Suppressor macrophage treated with lipopolysaccharide for 1 hour (primary cell): ENCODE data around the gene CRTC1.
"Not testable (repeated sequence)": the region's sequence is repeated elsewhere in the genome, so short reads cannot be mapped to it uniquely, and the experiment has no call there.

ENCODE experiments used
- DNase-seq, 3 donors: peaks; one replicate each; pipeline ENCODE4 v3.0.0-alpha.2; 2020 to 2022

The CRTC1 gene

DNA sequence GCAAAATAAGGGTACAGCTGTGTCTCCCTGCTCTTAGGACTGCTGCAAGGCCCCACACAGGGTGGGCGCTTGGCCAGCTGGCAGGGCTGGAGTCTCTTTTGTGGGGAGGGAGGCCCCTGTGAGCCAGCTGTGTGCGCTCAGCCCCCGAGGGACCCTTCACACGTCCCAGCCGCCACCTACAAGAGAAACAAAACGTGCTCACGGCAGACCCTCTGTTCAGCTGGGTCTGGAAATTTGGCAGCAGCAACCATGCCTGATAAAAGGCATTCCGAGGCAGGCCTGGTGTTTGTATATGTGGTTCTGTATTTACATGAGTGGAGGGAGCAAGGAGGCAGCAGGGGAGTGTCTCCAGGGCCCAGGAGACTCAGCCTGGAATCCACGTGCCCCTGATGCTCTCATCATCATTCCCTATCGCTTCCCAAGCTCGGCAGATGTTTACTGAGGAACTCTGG, 49.7 kb downstream of the CRTC1 start:
- DNase-seq = no peak

DNA sequence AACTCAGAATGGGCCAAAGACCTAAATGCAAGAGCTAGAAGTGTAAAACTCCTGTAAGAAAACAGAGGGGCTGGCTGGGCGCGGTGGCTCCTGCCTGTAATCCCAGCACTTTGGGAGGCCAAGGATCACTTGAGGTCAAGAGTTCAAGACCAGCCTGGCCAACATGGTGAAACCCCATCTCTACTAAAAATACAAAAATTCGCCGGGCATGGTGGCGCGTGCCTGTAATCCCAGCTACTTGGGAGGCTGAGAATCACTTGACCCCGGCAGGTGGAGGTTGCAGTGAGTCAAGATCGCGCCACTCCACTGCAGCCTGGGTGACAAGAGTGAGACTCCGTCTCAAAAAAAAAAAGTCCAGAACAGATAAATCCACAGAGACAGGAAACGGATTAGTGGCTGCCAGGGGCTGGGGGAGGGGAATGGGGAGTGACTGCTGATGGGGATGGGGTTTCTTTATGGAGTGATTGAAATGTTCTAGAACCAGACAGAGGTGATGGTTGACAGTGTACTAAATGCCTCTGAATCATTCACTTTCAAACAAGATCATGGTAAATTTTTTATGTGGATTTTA, 50.4 kb downstream of the CRTC1 start:
- DNase-seq = not testable (repeated sequence)

DNA sequence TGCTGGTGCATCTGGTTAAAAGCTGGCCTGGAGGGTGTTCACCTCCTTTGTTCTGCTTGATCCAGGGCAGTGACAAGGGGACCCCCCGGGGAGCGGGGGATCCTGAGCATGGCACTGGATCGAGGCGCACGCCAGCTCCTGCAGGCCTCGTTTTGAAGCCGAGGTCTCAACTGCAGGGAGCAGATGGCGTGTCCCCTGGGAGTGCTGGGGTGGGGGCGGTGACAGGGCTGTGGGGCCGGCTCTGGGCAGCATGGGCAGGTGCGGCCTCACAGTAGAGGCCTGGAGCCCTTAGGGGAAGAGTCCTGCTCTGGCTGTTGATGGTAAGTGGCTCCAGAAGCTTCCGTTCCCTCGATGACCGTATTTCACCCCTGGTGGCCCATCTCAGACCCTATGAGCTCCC, 51.8 kb downstream of the CRTC1 start:
- no peak for DNase-seq

DNA sequence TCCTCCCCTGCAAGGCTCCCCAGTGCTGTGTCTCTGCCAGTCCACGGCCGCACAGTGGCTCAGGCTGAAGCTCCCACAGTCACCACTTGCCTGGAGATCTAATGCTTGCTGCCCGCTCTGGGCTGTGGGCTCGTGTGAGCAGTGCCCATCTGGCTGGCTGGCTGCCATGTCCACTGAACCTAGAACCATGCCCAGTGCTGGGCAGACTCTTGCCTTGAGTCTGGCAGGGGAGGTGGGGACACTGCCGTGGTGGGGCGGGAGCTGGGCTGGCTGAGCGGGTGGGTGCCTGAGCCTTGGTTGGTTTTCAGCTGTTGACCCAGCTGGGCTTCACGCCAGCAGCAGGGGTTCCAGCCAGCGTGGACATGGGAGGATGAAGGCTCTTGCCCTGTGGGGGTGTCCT, 52.3 kb downstream of the CRTC1 start:
- DNase-seq = no peak

DNA sequence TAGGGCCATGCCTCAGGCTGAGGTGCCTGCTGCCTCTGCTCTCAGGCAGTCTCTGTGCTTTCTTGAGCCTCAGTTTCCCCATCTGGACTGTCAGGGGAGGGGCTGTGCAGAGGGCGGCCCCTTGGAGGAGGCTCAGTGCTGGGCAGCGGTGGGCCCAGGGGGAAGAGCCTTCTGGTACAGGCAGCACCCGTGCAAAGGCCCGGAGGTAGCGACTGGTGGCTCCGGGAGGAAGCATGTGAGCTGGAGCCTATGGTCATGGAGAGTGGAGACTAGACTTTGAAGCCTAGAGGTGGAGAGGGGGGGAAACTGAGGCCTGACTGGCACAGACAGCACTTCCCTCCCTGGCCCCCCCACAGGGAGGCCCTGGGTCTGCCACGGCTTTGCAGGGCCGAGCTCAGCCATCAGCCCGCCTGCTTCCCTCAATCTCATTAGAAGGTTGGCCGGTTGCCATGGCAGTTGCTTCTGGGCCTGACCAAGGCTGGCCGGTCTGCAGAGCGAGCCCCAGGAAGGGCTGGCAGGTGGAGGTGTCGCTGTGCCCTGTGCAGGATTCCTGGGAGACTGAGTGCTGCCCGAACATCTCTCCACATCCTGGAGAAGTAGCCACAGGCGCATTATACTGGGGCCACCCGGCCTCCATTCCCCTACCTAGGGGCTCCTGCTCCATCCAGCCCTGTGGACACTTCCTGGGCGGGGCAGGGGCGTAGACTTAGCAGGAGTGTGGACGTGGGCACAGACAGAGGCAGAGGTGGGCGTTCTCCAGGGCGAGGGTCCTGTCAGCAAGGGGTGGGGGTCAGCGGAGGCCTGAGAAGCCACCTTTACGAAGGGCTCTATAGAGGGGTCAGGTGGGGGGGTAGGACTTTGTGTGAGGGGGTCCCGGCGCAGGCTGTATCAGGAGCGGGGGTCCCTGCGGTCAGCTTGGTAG, 53.2 kb downstream of the CRTC1 start:
- DNase-seq = no peak

GRCh38 chr19:18737337-18737953, 54.0 kb downstream of the CRTC1 start:
- no peak for DNase-seq

DNA sequence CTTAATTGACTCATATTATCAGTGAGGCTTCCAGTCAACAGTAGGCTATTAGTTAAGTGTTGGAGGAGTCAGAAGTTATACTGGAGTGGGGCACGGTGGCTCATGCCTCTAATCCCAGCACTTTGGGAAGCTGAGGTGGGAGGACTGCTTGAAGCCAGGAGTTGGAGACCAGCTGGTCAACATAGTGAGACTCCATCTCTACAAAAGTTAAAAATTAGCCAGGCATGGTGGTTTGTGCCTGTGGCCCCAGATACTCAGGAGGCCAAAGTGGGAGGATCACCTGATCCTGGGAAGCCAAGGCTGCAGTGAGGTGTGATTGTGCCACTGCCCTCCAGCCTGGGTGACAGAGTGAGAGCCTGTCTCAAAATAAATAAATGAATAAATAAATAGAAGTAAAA, 54.5 kb downstream of the CRTC1 start:
- DNase-seq = no peak

- DNase-seq = no peak
Observed at GRCh38 chr19:18738961-18739690, 55.6 kb downstream of the CRTC1 start.

DNA sequence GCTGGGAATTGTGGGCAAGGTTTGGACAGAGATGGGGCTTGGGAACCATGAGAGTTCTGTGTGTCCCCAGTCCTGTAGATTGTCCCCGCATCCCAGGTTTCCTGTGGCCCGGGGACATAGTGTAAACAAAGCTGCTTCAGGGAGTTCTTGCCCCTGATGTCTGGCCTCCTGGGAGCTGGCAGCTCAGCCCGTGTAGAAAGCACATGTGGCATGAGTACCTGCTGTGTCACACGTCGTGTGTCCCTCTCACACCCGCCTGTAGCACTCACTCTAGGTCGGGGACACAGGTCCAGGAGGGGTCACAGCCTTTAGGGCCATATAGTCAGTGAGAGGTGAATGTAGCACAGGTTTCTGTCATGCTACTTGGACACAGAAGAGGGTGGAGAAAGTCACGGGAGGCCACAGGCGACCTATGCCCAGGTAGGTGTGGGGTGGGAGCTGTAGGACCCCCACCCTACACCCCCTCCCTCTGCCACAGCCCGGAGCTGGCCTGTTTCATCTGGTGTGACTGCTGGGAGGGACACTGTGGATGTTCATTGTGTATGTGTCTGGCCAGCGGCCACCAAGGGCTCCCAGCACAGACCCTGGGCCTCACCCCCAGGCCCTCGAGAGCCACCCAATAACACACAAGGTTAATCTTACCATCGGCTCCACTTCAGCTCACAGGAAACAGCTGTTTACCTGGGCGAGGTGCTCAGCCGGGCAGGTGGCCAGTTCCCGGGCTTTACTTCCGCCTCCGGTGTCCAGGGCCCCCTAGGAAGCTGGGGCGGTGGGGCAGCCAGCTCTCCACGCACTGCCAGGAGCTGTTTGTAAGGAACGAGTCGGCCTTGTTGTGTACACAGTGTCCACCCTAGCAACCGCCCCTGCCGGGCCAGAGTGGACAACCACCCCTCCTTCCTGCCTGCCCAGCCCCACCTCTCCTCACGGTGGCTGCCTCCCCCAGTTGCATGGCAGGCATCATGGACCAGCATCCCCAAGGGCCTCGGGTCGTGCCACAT, 57.9 kb downstream of the CRTC1 start:
- DNase-seq = no peak

DNA sequence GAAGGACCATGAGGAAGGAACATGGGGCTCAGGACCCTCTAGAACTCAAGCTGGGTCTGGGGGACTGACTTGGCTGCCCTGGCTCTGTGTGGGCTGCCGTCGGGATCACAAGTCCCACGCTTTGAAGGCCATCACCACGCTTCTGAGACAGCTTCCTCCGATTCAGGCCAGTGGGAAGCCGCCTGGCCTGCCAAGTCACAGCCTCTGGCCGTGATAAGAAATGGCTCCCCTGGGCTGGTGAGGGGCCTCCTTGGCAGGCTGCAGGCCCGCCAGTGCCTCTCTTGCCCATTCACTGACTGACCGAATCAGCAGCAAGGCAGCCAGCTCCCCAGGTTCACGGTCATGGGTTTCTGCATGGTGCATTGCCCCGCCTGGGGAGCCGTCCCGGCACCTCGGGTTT, 58.8 kb downstream of the CRTC1 start:
- no peak for DNase-seq

DNA sequence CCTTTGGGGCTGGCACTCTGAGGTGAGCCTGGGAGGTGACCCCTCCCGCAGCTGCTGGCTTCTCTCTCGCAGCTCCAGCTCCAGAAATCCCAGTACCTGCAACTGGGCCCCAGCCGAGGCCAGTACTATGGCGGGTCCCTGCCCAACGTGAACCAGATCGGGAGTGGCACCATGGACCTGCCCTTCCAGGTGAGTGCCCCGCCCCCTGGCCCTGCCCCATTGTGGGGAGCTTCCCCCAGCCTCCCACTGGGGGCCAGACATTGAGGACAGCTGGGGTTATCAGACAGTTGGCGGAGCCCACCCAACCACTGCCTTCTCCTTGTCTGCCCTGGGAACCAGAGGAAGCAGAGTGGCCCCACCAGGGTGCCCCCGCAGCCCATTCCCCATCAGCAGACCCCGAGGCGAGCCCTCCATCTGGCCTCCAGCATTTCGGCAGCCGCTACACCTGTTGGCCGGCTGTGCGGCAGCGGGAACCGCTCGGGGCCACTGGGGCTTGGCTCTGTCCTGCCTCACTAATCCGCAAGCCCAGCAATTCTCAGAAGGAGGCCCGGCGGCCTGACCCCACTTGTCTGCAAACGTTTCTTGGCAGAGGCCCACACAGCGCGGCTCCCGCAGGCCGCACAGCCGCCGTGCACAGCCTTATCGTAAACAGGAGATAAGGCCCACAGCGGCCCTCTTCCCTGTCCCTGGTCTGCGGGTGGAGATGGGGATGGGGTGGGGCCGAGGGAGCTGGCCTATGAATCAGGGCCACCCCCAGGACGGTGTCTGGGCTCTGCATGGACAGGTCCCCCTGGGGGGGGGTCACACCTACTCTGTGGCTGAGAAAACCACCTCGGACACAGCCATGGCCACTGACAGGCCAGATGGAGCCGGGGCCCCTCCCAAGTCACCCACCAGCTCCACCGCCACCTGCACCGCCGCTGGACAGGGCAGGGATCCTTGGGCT, 59.6 kb downstream of the CRTC1 start:
- DNase-seq = no peak

DNA sequence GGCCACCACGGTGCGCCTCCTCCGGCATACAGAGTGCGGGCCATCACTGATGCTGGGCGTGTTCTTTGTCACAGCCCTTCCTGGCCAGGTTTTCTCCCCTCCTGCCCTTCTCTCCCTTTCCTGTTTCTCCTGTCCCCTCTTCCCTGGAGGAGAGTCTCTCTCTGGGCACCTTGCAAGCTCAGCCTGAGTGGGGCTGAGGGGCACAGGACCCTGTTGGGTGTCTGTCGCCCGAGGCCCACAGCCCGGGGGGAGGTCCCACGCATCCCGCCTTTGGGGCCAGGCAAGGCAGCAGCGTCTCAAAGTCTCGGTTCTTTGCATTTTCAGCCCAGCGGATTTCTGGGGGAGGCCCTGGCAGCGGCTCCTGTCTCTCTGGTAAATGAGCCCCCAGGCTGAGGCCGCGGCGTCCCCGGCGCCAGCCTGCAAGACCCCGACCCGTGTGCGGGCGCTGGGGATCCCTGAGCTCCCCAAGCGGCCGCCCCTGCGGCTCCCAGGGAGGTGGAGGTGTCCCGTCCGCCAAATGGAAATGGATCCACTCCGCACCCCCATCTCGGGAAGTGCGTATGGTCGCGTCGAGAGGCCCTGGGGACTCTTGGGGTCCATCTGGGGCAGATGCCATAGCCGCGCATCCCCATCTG, 60.4 kb downstream of the CRTC1 start:
- no peak for DNase-seq

GRCh38 chr19:18745012-18745735, 61.7 kb downstream of the CRTC1 start:
- no peak for DNase-seq

DNA sequence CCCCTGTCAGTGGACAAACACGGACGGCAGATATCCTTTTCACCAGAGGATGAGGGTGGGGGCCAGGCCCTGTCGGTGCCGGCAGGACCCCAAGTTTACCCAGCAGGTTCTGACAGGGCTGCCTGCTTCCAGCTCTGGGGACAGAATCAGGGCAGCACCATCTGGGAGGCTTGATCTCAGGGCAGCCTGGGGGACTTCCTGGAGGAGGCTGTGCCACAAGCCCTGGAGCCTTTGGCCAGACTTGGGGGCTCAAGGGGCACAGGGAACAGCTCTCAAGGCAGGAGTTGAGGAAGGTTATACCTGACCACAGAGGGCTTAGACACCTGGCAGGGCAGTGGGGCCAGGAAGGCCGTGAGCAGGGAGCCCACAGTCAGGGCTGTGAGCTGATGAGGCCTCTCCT, 62.5 kb downstream of the CRTC1 start:
- DNase-seq = no peak

- DNase-seq = no peak
Observed at GRCh38 chr19:18746401-18747325, 63.2 kb downstream of the CRTC1 start.

DNA sequence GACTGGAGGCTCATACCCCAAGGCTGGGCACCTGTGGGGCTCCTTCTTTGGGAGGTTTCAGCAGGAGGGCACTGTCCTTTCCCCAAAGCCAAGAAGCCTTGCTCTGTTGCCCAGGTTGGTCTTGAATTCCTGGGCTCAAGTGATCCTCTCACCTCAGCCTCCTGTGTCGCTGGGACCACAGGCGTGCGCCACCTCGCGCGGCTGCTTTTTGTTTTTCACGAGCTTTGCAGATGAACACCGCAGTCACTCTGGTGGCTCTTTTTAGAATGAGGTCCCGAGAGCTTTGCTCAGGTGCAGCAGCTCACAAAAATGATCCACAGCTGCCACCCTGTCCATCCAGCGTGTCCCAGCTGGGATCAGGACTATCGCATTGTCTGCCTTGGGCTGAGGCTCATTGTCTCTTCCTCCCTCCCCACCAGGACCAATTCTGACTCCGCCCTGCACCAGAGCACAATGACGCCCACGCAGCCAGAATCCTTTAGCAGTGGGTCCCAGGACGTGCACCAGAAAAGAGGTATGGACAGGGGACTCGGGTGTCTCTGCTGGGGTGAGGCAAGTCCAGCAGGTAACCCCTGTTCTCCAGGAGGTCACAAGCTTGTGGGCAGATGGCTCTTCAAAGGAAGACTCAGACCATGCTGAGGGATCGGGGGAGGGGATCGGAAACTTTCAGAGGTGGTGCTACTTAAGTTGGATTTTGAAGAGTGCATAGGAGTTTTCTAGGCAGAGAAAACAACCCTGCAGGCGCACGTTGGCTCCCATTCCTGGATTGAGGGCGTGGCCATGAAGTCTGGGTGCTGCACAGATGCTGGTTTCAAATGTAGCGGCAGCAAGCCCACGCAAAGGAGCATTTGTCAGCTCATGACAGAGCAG, 66.1 kb downstream of the CRTC1 start:
- no peak for DNase-seq

GRCh38 chr19:18750295-18750970, 67.0 kb downstream of the CRTC1 start:
- DNase-seq = no peak
